ENCODE results near the gene F12.

GRCh38 chr5:177455661-177456590, 46.6 kb upstream of the F12 start:
- TF ChIP-seq CTCF (IDR thresholded peaks at IDR 0.05; ENCODE audit: low read depth, low read length) (peak; percentile 85), POLR2A (IDR thresholded peaks at IDR 0.05; ENCODE audit: extremely low read depth, insufficient read length) (no peak)

Measured in NB4 (cell line).